ENCODE data around the gene ARHGEF3. TPM values are rescaled to one million over a fixed set of nuclear protein-coding genes. Genes with fewer than 3 reads are reported as not detected.

ARHGEF3 gene
- total RNA-seq, 1 donor: 6.5 TPM

- DNase-seq (ENCODE audit: low read depth): no peak
- no peak for TF ChIP-seq CTCF (IDR thresholded peaks at IDR 0.05; ENCODE audit: insufficient read depth, low read depth, low read length)
- H3K4me3 ChIP-seq (ENCODE audit: low read depth, low read length): no peak overlapping the region
Measured at GRCh38 chr3:56837196-56837955, 35.6 kb upstream of the ARHGEF3 start.

- no peak overlapping the region for H3K4me3 ChIP-seq (ENCODE audit: low read depth, low read length)
- no peak for DNase-seq (ENCODE audit: low read depth)
- TF ChIP-seq CTCF (IDR thresholded peaks at IDR 0.05; ENCODE audit: insufficient read depth, low read depth, low read length): no peak
Measured at GRCh38 chr3:56836276-56837163, 34.8 kb upstream of the ARHGEF3 start.

GRCh38 chr3:56835650-56836227 lies 34.0 kb upstream of the ARHGEF3 start:
- no peak for TF ChIP-seq CTCF (IDR thresholded peaks at IDR 0.05; ENCODE audit: insufficient read depth, low read depth, low read length)
- H3K4me3 ChIP-seq (ENCODE audit: low read depth, low read length): no peak overlapping the region
- no peak for DNase-seq (ENCODE audit: low read depth)

- no peak overlapping the region for H3K4me3 ChIP-seq (ENCODE audit: low read depth, low read length)
- DNase-seq (ENCODE audit: low read depth): no peak
- no peak for TF ChIP-seq CTCF (IDR thresholded peaks at IDR 0.05; ENCODE audit: insufficient read depth, low read depth, low read length)
Measured at GRCh38 chr3:56833536-56833935, 31.8 kb upstream of the ARHGEF3 start.

GRCh38 chr3:56833022-56833421 lies 31.3 kb upstream of the ARHGEF3 start:
- DNase-seq (ENCODE audit: low read depth): no peak
- H3K4me3 ChIP-seq (ENCODE audit: low read depth, low read length): no peak overlapping the region
- no peak for TF ChIP-seq CTCF (IDR thresholded peaks at IDR 0.05; ENCODE audit: insufficient read depth, low read depth, low read length)

GRCh38 chr3:56831572-56831971 lies 29.8 kb upstream of the ARHGEF3 start:
- TF ChIP-seq CTCF (IDR thresholded peaks at IDR 0.05; ENCODE audit: insufficient read depth, low read depth, low read length): no peak
- no peak overlapping the region for H3K4me3 ChIP-seq (ENCODE audit: low read depth, low read length)
- DNase-seq (ENCODE audit: low read depth): no peak

All from fibroblast of villous mesenchyme (primary cell).